ENCODE data around the gene CD86.
"Not testable (repeated sequence)": the region's sequence is repeated elsewhere in the genome, so short reads cannot be mapped to it uniquely, and the experiment has no call there.

CD86 gene

GRCh38 chr3:122094693-122095092 is 39.5 kb downstream of the CD86 start:
- no peak for DNase-seq

- DNase-seq, result no peak
Observed at GRCh38 chr3:122097141-122097540, 42.0 kb downstream of the CD86 start.

- DNase-seq, result no peak
Observed at GRCh38 chr3:122098611-122099010, 43.4 kb downstream of the CD86 start.

GRCh38 chr3:122099255-122099654 is 44.1 kb downstream of the CD86 start:
- no peak for DNase-seq

- DNase-seq, result no peak
Observed at GRCh38 chr3:122100083-122100482, 44.9 kb downstream of the CD86 start.

GRCh38 chr3:122100591-122101463 is 45.7 kb downstream of the CD86 start:
- peak; percentile 87 for DNase-seq

GRCh38 chr3:122101646-122102045 is 46.5 kb downstream of the CD86 start:
- DNase-seq, result peak; percentile 84

- DNase-seq, result peak; percentile 85
Observed at GRCh38 chr3:122102191-122102935, 47.2 kb downstream of the CD86 start.

- DNase-seq, result peak; percentile 25
Observed at GRCh38 chr3:122103821-122104514, 48.8 kb downstream of the CD86 start.

- DNase-seq, result no peak
Observed at GRCh38 chr3:122104515-122105194, 49.5 kb downstream of the CD86 start.

- no peak for DNase-seq
Observed at GRCh38 chr3:122105626-122106025, 50.5 kb downstream of the CD86 start.

GRCh38 chr3:122107171-122107570 is 52.0 kb downstream of the CD86 start:
- DNase-seq, result no peak

GRCh38 chr3:122111974-122112373 is 56.8 kb downstream of the CD86 start:
- DNase-seq, result no peak

GRCh38 chr3:122112754-122113153 is 57.6 kb downstream of the CD86 start:
- no peak for DNase-seq

- DNase-seq, result peak; percentile 61
Observed at GRCh38 chr3:122123850-122124249, 68.7 kb downstream of the CD86 start.

- DNase-seq, result no peak
Observed at GRCh38 chr3:122132949-122133540, 77.9 kb downstream of the CD86 start.

- peak; percentile 34 for DNase-seq
Observed at GRCh38 chr3:122146466-122146865, 91.3 kb downstream of the CD86 start.

GRCh38 chr3:122148941-122149627 is 93.9 kb downstream of the CD86 start:
- DNase-seq, result no peak

- DNase-seq, result peak; percentile 11
Observed at GRCh38 chr3:122151480-122151879, 96.3 kb downstream of the CD86 start.

GRCh38 chr3:122164983-122165382 is 109.8 kb downstream of the CD86 start:
- not testable (repeated sequence) for DNase-seq

- peak; percentile 52 for DNase-seq
Observed at GRCh38 chr3:122167630-122168029, 112.5 kb downstream of the CD86 start.

GRCh38 chr3:122168044-122168443 is 112.9 kb downstream of the CD86 start:
- no peak for DNase-seq

All from inflammatory macrophage treated with lipopolysaccharide for 4 hours (primary cell).